GM19099 (cell line): Measurements from ENCODE around the gene LCA5L.
A peak's percentile ranks its signal among the peaks of the same experiment; 100 is the strongest.

Experiments used
- POLR2A ChIP-seq: IDR thresholded peaks from 3 replicates; pipeline ENCODE4 v1.6.1; 2011; ENCODE audit warnings: low read depth; ENCODE audit not compliant: insufficient read length; ENCODE audit errors: extremely low read depth

Gene LCA5L

GRCh38 chr21:39429445-39429844 is 16.1 kb downstream of the LCA5L start:
- no peak for TF ChIP-seq POLR2A

- TF ChIP-seq POLR2A, result no peak
Observed at GRCh38 chr21:39422527-39423241, 22.9 kb downstream of the LCA5L start.

- no peak for TF ChIP-seq POLR2A
Observed at GRCh38 chr21:39406065-39406464, 39.5 kb downstream of the LCA5L start.

GRCh38 chr21:39400173-39400572 is 45.4 kb downstream of the LCA5L start:
- no peak for TF ChIP-seq POLR2A

GRCh38 chr21:39397646-39398385 is 47.8 kb downstream of the LCA5L start:
- no peak for TF ChIP-seq POLR2A

GRCh38 chr21:39392981-39393380 is 52.6 kb downstream of the LCA5L start:
- TF ChIP-seq POLR2A, result no peak

- TF ChIP-seq POLR2A, result no peak
Observed at GRCh38 chr21:39390212-39390765, 55.3 kb downstream of the LCA5L start.

GRCh38 chr21:39388811-39389155 is 56.8 kb downstream of the LCA5L start:
- no peak for TF ChIP-seq POLR2A

- no peak for TF ChIP-seq POLR2A
Observed at GRCh38 chr21:39388038-39388810, 57.4 kb downstream of the LCA5L start.

GRCh38 chr21:39387461-39388037 is 58.0 kb downstream of the LCA5L start:
- TF ChIP-seq POLR2A, result peak; percentile 37

- TF ChIP-seq POLR2A, result no peak
Observed at GRCh38 chr21:39386899-39387298, 58.7 kb downstream of the LCA5L start.

GRCh38 chr21:39386194-39386593 is 59.4 kb downstream of the LCA5L start:
- no peak for TF ChIP-seq POLR2A

- TF ChIP-seq POLR2A, result peak; percentile 33
Observed at GRCh38 chr21:39385299-39386145, 60.1 kb downstream of the LCA5L start.

GRCh38 chr21:39384674-39385298 is 60.8 kb downstream of the LCA5L start:
- no peak for TF ChIP-seq POLR2A
